LoVo (cell line): ENCODE measurements around the gene HPCAL1.

Experiments
- DNase-seq: peaks from one replicate; pipeline ENCODE4 v3.0.0-alpha.2; 2016; ENCODE audit warnings: low spot score

The HPCAL1 gene

GRCh38 chr2:10324095-10324832 is 21.6 kb downstream of the HPCAL1 start:
- no peak for DNase-seq

- no peak for DNase-seq
Observed at GRCh38 chr2:10325278-10326145, 22.8 kb downstream of the HPCAL1 start.

GRCh38 chr2:10326151-10326616 is 23.5 kb downstream of the HPCAL1 start:
- DNase-seq, result no peak

- no peak for DNase-seq
Observed at GRCh38 chr2:10326707-10327594, 24.2 kb downstream of the HPCAL1 start.

GRCh38 chr2:10327896-10328669 is 25.4 kb downstream of the HPCAL1 start:
- no peak for DNase-seq

GRCh38 chr2:10328670-10329579 is 26.2 kb downstream of the HPCAL1 start:
- no peak for DNase-seq

- DNase-seq, result no peak
Observed at GRCh38 chr2:10329580-10329879, 26.8 kb downstream of the HPCAL1 start.

GRCh38 chr2:10329880-10330699 is 27.4 kb downstream of the HPCAL1 start:
- peak; percentile 5 for DNase-seq

GRCh38 chr2:10330700-10331026 is 28.0 kb downstream of the HPCAL1 start:
- DNase-seq, result no peak

- DNase-seq, result no peak
Observed at GRCh38 chr2:10331027-10331701, 28.5 kb downstream of the HPCAL1 start.

GRCh38 chr2:10331702-10332401 is 29.1 kb downstream of the HPCAL1 start:
- DNase-seq, result no peak

GRCh38 chr2:10332402-10333246 is 29.9 kb downstream of the HPCAL1 start:
- DNase-seq, result no peak

GRCh38 chr2:10333247-10333613 is 30.5 kb downstream of the HPCAL1 start:
- DNase-seq, result no peak

- DNase-seq, result no peak
Observed at GRCh38 chr2:10333966-10334365, 31.3 kb downstream of the HPCAL1 start.

GRCh38 chr2:10335046-10335840 is 32.5 kb downstream of the HPCAL1 start:
- no peak for DNase-seq

- no peak for DNase-seq
Observed at GRCh38 chr2:10336283-10336682, 33.6 kb downstream of the HPCAL1 start.
